Stimulated activated CD8-positive, alpha-beta memory T cell treated with anti-CD3 and anti-CD28 coated beads, Interleukin-2, amount 100 ng/mL, for 1 hour (primary cell): ENCODE results near the gene ACACB.

Experiments used
- DNase-seq, 2 donors: peaks; one replicate each; pipeline ENCODE4 v3.0.0-alpha.2; 2020; ENCODE audit warnings: low read depth in 2 of 2

Gene ACACB

GRCh38 chr12:109302358-109302757 lies 186.0 kb downstream of the ACACB start:
- no peak for DNase-seq

GRCh38 chr12:109302770-109303169 lies 186.4 kb downstream of the ACACB start:
- DNase-seq, result no peak

GRCh38 chr12:109304485-109304884 lies 188.1 kb downstream of the ACACB start:
- DNase-seq, result no peak

GRCh38 chr12:109305547-109305946 lies 189.2 kb downstream of the ACACB start:
- DNase-seq, result no peak

- DNase-seq, result no peak
Observed at GRCh38 chr12:109307051-109307450, 190.7 kb downstream of the ACACB start.

- DNase-seq, result no peak
Observed at GRCh38 chr12:109308534-109309380, 192.4 kb downstream of the ACACB start, which contains the start of gene FOXN4. Gene FOXN4 (minus strand): TSS chr12:109309284. CDS start chr12:109308321, 963 bp downstream.

- DNase-seq, result no peak
Observed at GRCh38 chr12:109309381-109310246, 193.2 kb downstream of the ACACB start.

GRCh38 chr12:109310247-109311125 lies 194.1 kb downstream of the ACACB start:
- no peak for DNase-seq
